HL-60 (cell line): ENCODE measurements around the gene SUN1.
"Not testable (repeated sequence)": the region's sequence is repeated elsewhere in the genome, so short reads cannot be mapped to it uniquely, and the experiment has no call there.

Experiments used
- DNase-seq, 2 experiments: peaks; one replicate each; pipeline ENCODE4 v3.0.0-alpha.2; 2010 to 2020; ENCODE audit warnings: low read depth in 1 of 2, low spot score in 1 of 2
- H3K27ac ChIP-seq: fragments of 250-450 bp; sonication (Bioruptor Pico); replicated peaks from 2 replicates; pipeline ENCODE4 v1.5.1; 2020; ENCODE audit warnings: mild to moderate bottlenecking, moderate library complexity
- H3K27me3 ChIP-seq: fragments of 250-450 bp; sonication (Bioruptor Pico); 2 replicates; pipeline ENCODE4 v1.5.1; 2021; ENCODE audit warnings: mild to moderate bottlenecking, moderate library complexity; ENCODE audit not compliant: insufficient read depth, poor library complexity, severe bottlenecking
- H3K4me3 ChIP-seq: replicated peaks from 2 replicates; pipeline ENCODE4 v1.5.1; 2011; ENCODE audit warnings: mild to moderate bottlenecking, control low read depth, low read length; ENCODE audit not compliant: insufficient read depth
- GABPA ChIP-seq: IDR thresholded peaks from 2 replicates; pipeline ENCODE4 v1.6.1; 2012; ENCODE audit warnings: low read depth
- POLR2AphosphoS5 ChIP-seq: IDR thresholded peaks from 2 replicates; pipeline ENCODE4 v1.6.1; 2012; ENCODE audit warnings: low read depth
- SPI1 ChIP-seq: IDR thresholded peaks from 2 replicates; pipeline ENCODE4 v1.6.1; 2012; ENCODE audit warnings: low read depth, mild to moderate bottlenecking, borderline replicate concordance
- TF ChIP-seq, protein P1 (sequence below): IDR thresholded peaks from 2 replicates; pipeline ENCODE4 v1.6.1; 2012; ENCODE audit warnings: low read depth; ENCODE audit not compliant: insufficient replicate concordance
- TF ChIP-seq, protein P2 (sequence below): IDR thresholded peaks from one replicate; pipeline ENCODE4 v1.5.1; 2011; ENCODE audit warnings: low read length, control low read depth, inconsistent platforms; ENCODE audit not compliant: insufficient read depth

The SUN1 gene

DNA sequence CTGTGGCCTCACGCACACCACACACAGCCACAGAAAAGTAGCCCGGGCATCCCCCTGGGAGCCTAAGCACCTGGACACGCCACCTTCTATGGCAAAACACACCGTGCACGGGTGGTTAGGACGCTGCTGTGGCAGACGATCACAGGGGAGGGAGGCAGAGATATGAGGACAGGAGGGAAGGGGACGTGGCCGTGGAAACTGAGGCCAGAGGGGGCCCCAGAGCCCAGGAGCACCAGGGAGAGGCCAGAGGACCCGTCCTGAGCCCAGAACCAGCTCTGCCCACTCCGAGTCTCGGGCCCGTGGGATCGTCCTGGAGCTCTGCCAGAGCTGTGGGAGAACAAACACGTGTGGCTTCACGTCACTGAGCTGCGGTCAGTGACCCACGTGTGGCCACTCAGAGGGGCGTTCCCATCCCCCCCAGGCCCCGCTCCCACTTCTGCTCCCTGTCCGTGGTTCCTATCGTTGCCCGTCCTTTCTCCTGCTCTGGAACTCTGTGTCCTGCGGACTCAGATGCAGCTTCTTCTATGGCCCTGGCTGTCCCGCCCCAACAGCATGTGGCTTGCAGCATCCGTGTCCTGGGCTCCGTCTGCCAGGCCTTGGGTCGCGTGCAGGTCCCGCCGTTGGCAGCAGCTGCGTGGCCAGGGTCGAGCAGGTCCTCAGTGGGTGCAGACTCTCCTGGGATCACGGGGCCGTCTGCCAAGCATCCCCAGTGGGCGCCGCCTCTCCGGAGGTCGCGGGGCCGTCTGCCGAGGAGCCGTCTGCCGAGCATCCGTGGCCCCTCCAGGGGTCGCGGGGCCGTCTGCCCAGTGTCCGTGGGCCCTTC, 75.1 kb downstream of the SUN1 start:
- TF ChIP-seq POLR2AphosphoS5: no peak
- TF ChIP-seq GABPA: no peak
- TF ChIP-seq SPI1: no peak; the same call in 1 of the 2 replicates
- TF ChIP-seq, protein P1, sequence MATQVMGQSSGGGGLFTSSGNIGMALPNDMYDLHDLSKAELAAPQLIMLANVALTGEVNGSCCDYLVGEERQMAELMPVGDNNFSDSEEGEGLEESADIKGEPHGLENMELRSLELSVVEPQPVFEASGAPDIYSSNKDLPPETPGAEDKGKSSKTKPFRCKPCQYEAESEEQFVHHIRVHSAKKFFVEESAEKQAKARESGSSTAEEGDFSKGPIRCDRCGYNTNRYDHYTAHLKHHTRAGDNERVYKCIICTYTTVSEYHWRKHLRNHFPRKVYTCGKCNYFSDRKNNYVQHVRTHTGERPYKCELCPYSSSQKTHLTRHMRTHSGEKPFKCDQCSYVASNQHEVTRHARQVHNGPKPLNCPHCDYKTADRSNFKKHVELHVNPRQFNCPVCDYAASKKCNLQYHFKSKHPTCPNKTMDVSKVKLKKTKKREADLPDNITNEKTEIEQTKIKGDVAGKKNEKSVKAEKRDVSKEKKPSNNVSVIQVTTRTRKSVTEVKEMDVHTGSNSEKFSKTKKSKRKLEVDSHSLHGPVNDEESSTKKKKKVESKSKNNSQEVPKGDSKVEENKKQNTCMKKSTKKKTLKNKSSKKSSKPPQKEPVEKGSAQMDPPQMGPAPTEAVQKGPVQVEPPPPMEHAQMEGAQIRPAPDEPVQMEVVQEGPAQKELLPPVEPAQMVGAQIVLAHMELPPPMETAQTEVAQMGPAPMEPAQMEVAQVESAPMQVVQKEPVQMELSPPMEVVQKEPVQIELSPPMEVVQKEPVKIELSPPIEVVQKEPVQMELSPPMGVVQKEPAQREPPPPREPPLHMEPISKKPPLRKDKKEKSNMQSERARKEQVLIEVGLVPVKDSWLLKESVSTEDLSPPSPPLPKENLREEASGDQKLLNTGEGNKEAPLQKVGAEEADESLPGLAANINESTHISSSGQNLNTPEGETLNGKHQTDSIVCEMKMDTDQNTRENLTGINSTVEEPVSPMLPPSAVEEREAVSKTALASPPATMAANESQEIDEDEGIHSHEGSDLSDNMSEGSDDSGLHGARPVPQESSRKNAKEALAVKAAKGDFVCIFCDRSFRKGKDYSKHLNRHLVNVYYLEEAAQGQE: no peak
- TF ChIP-seq, protein P2, sequence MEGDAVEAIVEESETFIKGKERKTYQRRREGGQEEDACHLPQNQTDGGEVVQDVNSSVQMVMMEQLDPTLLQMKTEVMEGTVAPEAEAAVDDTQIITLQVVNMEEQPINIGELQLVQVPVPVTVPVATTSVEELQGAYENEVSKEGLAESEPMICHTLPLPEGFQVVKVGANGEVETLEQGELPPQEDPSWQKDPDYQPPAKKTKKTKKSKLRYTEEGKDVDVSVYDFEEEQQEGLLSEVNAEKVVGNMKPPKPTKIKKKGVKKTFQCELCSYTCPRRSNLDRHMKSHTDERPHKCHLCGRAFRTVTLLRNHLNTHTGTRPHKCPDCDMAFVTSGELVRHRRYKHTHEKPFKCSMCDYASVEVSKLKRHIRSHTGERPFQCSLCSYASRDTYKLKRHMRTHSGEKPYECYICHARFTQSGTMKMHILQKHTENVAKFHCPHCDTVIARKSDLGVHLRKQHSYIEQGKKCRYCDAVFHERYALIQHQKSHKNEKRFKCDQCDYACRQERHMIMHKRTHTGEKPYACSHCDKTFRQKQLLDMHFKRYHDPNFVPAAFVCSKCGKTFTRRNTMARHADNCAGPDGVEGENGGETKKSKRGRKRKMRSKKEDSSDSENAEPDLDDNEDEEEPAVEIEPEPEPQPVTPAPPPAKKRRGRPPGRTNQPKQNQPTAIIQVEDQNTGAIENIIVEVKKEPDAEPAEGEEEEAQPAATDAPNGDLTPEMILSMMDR: no peak

DNA sequence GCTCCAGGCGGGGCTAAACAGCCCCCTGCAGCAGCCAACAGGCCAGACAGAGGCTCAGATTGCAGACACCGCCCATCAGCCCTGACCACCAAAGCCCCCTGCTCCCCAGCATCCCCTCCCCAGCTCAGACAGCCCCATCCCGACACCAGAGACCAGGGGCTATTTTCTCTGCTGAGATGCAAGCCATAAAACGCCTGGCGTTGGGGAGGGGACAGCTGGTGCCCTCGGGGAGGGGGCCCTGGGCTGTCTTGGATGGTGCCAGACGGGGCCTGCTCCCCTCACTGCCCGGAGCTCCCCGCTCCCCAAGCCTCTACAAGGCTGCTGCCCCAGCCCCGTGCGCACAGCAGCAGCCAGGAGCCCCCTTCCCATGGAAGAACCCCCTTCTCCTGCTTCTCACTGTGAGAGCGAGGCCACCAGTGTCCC, 75.9 kb downstream of the SUN1 start:
- Histone ChIP-seq H3K27ac (no peak overlapping the region), H3K4me3 (no peak overlapping the region)

More for the DNA sequence above, 75.1 kb downstream of the SUN1 start:
- Histone ChIP-seq H3K27me3 (no peaks in the 10 kb centered on the region), H3K27ac (no peak overlapping the region), H3K4me3 (no peak overlapping the region)
- no peak for DNase-seq

DNA sequence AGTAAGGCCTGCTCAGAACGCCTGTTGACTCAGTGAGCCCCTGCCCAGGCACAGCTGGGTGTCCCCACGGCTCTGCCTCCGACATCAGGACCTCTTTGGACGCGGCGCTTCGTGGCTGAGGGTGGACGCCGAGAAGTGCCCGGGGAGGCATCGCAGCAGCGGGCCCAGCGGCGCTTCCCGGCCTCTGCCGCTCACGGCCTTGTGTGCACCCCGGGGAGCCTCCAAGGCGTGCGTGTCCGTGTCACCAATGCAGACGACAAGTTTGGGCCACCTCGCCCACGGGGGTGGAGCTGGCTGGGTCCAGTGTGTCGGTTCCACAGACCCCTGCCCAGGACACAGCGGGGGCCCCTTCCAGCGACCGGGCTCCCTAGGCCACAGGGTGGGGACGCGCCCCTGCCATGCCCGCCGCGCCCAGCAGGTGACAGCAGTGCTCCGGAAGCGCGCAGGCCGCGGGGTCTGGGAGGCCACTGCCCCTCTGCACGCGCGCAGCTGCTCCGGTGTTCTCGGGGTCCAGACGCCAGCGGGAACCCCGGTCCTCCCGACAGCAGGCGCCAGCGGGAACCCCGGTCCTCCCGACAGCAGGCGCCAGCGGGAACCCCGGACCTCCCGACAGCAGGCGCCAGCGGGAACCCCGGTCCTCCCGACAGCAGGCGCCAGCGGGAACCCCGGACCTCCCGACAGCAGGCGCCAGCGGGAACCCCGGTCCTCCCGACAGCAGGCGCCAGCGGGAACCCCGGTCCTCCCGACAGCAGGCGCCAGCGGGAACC, 76.5 kb downstream of the SUN1 start:
- peak; percentile 53 to 64 for DNase-seq
- Histone ChIP-seq H3K27ac (peak overlapping the region; percentile 26; the same call in 1 of the 2 replicates), H3K4me3 (peak overlapping the region; percentile 25)
- not testable (repeated sequence) for H3K27me3 ChIP-seq
- TF ChIP-seq, protein P2: peak; percentile 52

More for the DNA sequence above, 75.9 kb downstream of the SUN1 start:
- no peaks in the 10 kb centered on the region for H3K27me3 ChIP-seq
- no peak for DNase-seq
- no peak for TF ChIP-seq GABPA
- TF ChIP-seq, protein P2: no peak

DNA sequence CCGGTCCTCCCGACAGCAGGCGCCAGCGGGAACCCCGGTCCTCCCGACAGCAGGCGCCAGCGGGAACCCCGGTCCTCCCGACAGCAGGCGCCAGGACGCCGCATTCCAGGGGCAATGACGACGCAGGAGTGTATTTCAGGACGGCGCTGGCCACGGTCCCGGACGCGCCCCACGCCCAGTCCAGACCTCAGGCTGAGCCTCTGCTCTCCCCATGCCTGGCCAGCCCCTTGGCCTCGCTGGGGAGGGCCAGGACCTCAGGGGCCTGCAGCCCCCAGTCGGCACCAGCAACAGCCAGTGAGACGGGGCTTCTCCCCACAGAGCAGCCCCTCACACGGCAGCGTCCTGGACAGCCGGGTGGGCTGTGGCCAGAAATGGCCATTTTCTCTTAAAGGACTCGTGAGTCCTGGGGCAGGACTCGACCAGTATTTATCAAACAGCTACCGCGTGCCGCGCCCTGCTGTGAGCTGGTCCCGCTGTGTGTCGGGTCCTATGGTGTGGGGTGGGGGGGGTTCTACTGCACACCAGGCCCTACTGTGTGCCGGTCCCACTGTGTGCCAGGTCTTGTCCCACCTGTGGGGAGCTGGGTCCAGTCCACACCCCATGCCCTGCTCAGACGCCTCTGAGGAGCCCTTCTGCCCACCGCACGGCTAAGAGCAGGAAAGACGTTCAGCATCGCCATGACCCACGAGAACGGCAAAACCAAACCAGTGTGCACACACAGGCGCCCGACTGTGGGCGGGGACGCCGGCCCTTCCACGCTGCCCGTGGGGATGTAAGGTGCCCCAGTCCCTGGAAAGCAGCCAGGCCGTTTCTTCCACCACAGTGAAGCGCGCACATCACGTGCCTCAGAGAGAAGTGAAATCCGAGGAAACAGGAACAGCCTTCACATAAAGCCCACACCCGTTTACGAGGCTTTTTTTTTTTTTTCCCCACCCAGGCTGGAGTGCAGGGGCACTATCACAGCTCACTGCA, 77.4 kb downstream of the SUN1 start:
- H3K27me3 ChIP-seq: no peaks in the 10 kb centered on the region
- peak; percentile 74 to 92 for DNase-seq
- H3K27ac ChIP-seq: peak overlapping the region; percentile 60
- H3K4me3 ChIP-seq: peak overlapping the region; percentile 24; the same call in 1 of the 2 replicates
- TF ChIP-seq GABPA (no peak), SPI1 (peak; percentile 89), POLR2AphosphoS5 (no peak)
- TF ChIP-seq, protein P1: no peak
- TF ChIP-seq, protein P2: no peak
